ENCODE data around the gene TNRC6A.
"Not testable (repeated sequence)": the region's sequence is repeated elsewhere in the genome, so short reads cannot be mapped to it uniquely, and the experiment has no call there.

Gene TNRC6A

GRCh38 chr16:24846548-24847357 lies 117.3 kb downstream of the TNRC6A start:
- DNase-seq, result no peak

- no peak for DNase-seq
Observed at GRCh38 chr16:24847358-24847664, 117.9 kb downstream of the TNRC6A start.

DNA sequence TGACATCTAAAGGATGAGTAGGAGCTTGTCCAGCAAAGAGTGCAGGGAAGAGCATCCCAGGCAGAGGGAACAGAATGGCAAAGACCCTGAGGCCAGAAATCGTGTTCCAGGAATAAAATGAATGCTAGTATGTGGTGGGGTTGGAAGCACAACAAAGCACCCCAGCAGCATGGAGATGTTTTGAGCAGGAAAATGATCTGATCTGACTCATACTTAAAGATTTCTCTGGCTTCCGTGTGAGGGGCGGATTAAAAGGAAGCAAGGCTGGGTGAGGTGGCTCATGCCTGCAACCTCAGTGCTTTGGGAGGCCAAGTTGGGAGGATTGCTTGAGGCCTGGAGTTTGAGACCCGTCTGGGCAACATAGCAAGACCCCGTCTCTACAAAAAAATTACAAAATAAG lies 118.6 kb downstream of the TNRC6A start:
- DNase-seq, result no peak

- no peak for DNase-seq
Observed at GRCh38 chr16:24849641-24850040, 120.2 kb downstream of the TNRC6A start.

GRCh38 chr16:24850289-24850938 lies 121.0 kb downstream of the TNRC6A start:
- no peak for DNase-seq

DNA sequence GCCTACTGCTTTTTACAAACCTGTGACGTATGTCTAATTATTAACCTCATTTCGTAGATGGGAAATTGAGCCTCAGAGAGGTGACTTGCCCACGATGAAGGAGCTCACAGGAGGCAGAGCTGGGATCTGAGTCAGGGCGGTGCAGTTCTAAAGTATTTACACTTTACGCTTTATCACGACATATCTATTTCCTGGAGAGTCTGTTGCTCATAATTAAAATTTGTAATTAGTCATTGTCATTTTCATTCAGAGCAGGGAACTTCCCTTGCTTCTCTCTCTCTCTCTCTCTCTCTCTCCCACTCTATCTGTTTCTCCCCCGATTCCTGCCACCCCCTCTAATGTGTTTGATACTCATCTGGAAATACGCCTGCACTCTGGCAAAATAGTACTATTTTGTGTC lies 122.2 kb downstream of the TNRC6A start:
- DNase-seq, result no peak

DNA sequence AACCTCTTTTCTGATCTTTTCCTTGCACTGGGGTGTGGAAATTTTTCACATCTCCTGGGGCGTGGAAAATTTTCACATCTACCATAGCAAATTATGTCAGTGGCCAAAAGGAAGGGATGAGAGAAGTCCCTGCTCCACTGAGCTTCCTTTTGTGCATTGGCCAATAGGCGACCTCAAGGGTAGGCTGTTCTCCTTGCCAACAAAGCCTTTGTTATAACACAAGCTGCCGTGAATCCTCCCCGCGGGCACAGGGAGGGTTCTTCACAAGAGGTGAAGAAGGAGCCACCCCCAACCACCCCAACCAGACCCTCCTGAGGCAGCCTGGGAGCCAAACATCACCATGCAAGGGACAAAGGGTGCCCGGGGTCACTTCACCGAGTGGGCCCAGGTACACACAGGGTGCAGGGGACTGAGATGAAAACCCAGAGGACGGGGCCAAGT lies 122.8 kb downstream of the TNRC6A start:
- no peak for DNase-seq

- no peak for DNase-seq
Observed at GRCh38 chr16:24853169-24853824, 123.8 kb downstream of the TNRC6A start.

- no peak for DNase-seq
Observed at GRCh38 chr16:24853830-24854229, 124.4 kb downstream of the TNRC6A start.

DNA sequence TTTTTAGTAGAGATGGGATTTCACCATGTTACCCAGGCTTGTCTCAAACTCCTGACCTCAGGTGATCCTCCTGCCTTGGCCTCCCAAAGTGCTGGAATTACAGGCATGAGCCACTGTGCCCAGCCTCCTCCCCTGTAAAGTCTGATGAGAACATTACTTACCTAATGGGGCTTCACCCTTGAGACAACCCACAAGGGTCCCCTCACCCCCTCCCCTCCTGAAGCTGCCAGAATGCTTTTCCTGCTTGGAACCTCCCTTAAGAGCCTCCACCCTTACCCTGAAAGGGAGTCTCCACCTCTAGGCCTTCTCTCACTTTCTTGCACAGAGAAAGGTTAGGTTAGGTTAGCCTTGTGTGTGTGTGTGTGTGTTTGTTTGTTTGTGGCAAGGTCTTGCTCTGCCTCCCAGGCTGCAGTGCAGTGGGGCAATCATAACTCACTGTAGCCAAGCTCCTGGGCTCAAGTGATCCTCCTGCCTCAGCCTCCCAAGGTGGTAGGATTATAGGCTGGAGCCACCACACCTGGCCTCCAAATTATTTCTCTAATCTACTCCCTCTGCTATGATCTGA lies 125.2 kb downstream of the TNRC6A start:
- no peak for DNase-seq

DNA sequence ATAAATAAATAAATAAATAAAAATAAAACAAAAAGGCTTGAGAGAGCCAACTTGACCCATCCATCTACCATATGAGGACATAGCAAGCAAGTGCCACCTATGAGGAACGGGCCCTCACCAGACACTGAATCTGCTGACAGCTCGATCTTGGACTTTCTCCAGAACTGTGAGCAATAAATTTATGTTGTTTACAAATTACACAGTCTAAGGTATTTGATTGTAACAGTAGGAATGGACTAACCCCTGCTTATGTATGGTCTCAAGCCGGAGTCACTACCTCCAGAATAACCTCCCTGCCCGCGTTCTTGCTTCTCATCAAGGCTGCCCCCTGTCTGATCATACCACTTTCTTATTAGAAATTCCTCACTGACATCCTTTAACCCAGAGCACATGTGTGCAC lies 126.2 kb downstream of the TNRC6A start:
- DNase-seq, result no peak

- not testable (repeated sequence) for DNase-seq
Observed at GRCh38 chr16:24856871-24857270, 127.4 kb downstream of the TNRC6A start.

DNA sequence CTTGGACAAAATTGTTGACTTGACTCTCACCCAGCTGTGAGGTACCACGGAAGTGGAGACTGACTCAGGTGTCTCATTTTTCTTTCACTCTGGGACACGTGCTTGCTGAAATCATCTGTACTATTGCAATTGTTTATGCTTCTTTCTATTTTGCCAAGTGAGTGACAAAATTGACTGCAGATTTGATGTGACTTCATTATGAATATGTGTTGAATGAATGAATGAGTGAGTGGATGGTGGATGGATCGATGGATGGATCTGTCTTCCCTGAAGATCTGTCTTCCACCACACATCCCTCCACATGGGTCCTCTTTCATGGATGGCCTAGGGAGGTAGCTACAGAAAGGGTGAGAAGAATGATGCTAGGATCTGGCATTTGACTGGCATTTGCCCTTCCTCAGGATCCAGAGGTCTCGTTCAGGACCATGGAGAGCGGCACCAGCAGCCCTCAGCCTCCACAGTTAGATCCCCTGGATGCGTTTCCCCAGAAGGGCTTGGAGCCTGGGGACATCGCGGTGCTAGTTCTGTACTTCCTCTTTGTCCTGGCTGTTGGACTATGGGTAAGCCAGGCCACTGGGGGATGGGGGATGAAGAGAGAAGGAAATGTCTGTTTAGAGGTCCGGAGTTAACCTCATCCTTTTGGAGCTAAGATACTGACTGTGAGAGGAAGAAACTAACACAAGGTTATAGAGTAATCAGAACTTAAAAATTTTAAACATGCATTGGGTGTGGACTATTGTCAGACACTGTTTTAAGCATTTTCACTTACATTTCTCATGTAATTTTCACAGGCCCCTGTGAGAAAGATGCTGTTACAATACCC lies 129.0 kb downstream of the TNRC6A start:
- peak; percentile 46 for DNase-seq

DNA sequence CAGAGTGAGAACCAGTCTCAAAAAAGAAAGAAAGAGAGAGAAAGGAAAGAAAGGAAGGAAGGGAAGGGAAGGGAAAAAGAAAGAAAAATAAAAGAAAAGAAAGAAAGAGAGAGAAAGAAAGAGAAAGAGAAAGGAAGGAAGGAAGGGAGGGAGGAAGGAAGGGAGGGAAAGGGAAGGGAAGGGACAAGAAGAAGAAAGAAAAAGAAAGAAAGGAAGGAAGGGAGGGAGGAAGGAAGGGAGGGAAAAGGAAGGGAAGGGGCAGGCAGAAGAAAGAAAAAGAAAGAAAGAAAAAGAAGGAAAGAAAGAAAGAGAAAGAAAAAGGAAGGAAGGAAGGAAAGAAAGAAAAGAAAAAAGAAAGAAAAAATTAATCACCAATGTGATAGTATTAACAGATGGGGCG lies 132.0 kb downstream of the TNRC6A start:
- DNase-seq, result no peak

GRCh38 chr16:24863582-24864437 lies 134.4 kb downstream of the TNRC6A start:
- DNase-seq, result no peak

- no peak for DNase-seq
Observed at GRCh38 chr16:24869033-24869432, 139.6 kb downstream of the TNRC6A start.

- no peak for DNase-seq
Observed at GRCh38 chr16:24871891-24872290, 142.4 kb downstream of the TNRC6A start.

DNA sequence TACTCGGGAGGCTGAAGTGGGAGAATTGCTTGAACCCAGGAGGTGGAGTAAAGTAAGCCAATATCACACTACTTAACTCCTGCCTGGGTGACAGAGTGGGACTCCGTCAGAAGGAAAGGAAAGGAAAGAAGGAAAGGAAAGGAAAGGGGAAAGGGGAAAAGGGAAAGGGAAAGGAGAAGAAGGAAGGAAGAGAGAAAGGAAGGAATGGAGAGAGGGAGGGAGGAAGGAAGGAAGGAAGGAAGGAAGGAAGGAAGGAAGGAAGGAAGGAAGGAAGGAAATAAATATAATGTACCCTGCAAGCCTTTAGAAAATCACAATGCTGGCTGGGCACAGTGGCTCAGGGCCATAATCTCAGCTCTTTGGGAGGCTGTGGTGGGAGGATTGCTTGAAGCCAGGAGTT lies 143.6 kb downstream of the TNRC6A start:
- DNase-seq, result no peak

- DNase-seq, result no peak
Observed at GRCh38 chr16:24875466-24875865, 146.0 kb downstream of the TNRC6A start.
